Stimulated activated CD4-positive, alpha-beta T cell treated with anti-CD3 and anti-CD28 coated beads, Interleukin-2, amount 100 ng/mL, for 4 hours (primary cell): Measurements from ENCODE around the gene PRSS2.

Experiments
- DNase-seq: peaks from one replicate; pipeline ENCODE4 v3.0.0-alpha.2; 2020; ENCODE audit warnings: low read depth

Gene PRSS2

GRCh38 chr7:142801601-142802295, 31.0 kb downstream of the PRSS2 start:
- no peak for DNase-seq

GRCh38 chr7:142802301-142802700, 31.5 kb downstream of the PRSS2 start:
- DNase-seq, result no peak

GRCh38 chr7:142803901-142804300, 33.1 kb downstream of the PRSS2 start:
- no peak for DNase-seq

GRCh38 chr7:142804728-142805207, 34.0 kb downstream of the PRSS2 start:
- no peak for DNase-seq

GRCh38 chr7:142805350-142806021, 34.7 kb downstream of the PRSS2 start:
- no peak for DNase-seq

GRCh38 chr7:142806022-142806356, 35.2 kb downstream of the PRSS2 start:
- no peak for DNase-seq

GRCh38 chr7:142806957-142807356, 36.2 kb downstream of the PRSS2 start:
- no peak for DNase-seq

- no peak for DNase-seq
These were observed 37.2 kb downstream of the PRSS2 start for GRCh38 chr7:142807855-142808460.

- no peak for DNase-seq
These were observed 37.7 kb downstream of the PRSS2 start for GRCh38 chr7:142808461-142808801.

GRCh38 chr7:142808802-142809583, 38.2 kb downstream of the PRSS2 start:
- DNase-seq, result peak; percentile 92

- no peak for DNase-seq
These were observed 38.9 kb downstream of the PRSS2 start for GRCh38 chr7:142809671-142810070.

- no peak for DNase-seq
These were observed 40.5 kb downstream of the PRSS2 start for GRCh38 chr7:142811154-142811737.

GRCh38 chr7:142812437-142813215, 41.9 kb downstream of the PRSS2 start:
- DNase-seq, result no peak

GRCh38 chr7:142813226-142813625, 42.5 kb downstream of the PRSS2 start:
- DNase-seq, result no peak

- DNase-seq, result no peak
These were observed 42.9 kb downstream of the PRSS2 start for GRCh38 chr7:142813699-142814098.

- DNase-seq, result no peak
These were observed 43.7 kb downstream of the PRSS2 start for GRCh38 chr7:142814451-142814850.

- no peak for DNase-seq
These were observed 44.4 kb downstream of the PRSS2 start for GRCh38 chr7:142815134-142815533.

- no peak for DNase-seq
These were observed 46.7 kb downstream of the PRSS2 start for GRCh38 chr7:142817506-142817905.

GRCh38 chr7:142819530-142819929, 48.8 kb downstream of the PRSS2 start:
- no peak for DNase-seq

- DNase-seq, result no peak
These were observed 51.9 kb downstream of the PRSS2 start for GRCh38 chr7:142822714-142823113.
